Kidney (tissue), 14 donors: ENCODE results near the gene CLECL1. TPM values are rescaled to one million over a fixed set of nuclear protein-coding genes. Genes with fewer than 3 reads are reported as not detected.
"Not testable (repeated sequence)": the region's sequence is repeated elsewhere in the genome, so short reads cannot be mapped to it uniquely, and the experiment has no call there.

Source experiments
- DNase-seq, 5 donors: peaks; one replicate each; pipeline ENCODE4 v3.0.0-alpha.2; 2013 to 2020
- FAIRE-seq: peaks from 2 replicates; lab custom pipeline; 2012; peaks lifted over from hg19 to GRCh38; lab: Jason Lieb, UNC
- H3K27ac ChIP-seq, 2 donors: one replicate each; pipeline ENCODE4 v1.7.0; 2013; ENCODE audit warnings: low read depth in 2 of 2, low read length in 2 of 2, inconsistent platforms in 1 of 2
- H3K27me3 ChIP-seq: one replicate; pipeline ENCODE4 v1.7.1; 2013; ENCODE audit warnings: low read length, inconsistent platforms; ENCODE audit not compliant: control insufficient read depth, insufficient read depth
- H3K36me3 ChIP-seq, 3 donors: one replicate each; pipeline versions ENCODE4 v1.7.0 to v1.7.1; 2013; ENCODE audit warnings: low read length in 3 of 3, control low read depth in 1 of 3, inconsistent platforms in 1 of 3; ENCODE audit not compliant: insufficient read depth in 3 of 3, control insufficient read depth in 2 of 3
- H3K4me1 ChIP-seq, 3 donors: one replicate each; pipeline versions ENCODE4 v1.7.0 to v1.7.1; 2013; ENCODE audit warnings: low read length in 3 of 3, inconsistent platforms in 1 of 3, low read depth in 1 of 3; ENCODE audit not compliant: control insufficient read depth in 2 of 3, insufficient read depth in 2 of 3
- H3K4me3 ChIP-seq, 3 donors: one replicate each; pipeline versions ENCODE4 v1.7.0 to v1.8.1; 2013; ENCODE audit warnings: low read length in 3 of 3, control low read depth in 1 of 3, inconsistent platforms in 1 of 3
- H3K9ac ChIP-seq, 3 donors: one replicate each; pipeline versions ENCODE4 v1.7.0 to v1.7.1; 2013; ENCODE audit warnings: low read length in 3 of 3, control low read depth in 1 of 3, inconsistent platforms in 1 of 3
- H3K9me3 ChIP-seq, 3 donors: one replicate each; pipeline versions ENCODE4 v1.7.0 to v1.7.1; 2013; ENCODE audit warnings: low read length in 3 of 3, control low read depth in 1 of 3, inconsistent platforms in 1 of 3; ENCODE audit not compliant: control insufficient read depth in 2 of 3, insufficient read depth in 1 of 3
- CTCF ChIP-seq: IDR thresholded peaks from 3 replicates; pipeline ENCODE4 v1.5.1; 2012; ENCODE audit warnings: mild to moderate bottlenecking, moderate library complexity, borderline replicate concordance; ENCODE audit not compliant: insufficient read depth; ENCODE audit errors: extremely low read depth
- intact Hi-C: fragments of 100-400 bp; cut with DNase I; formaldehyde crosslinking; loops from one replicate; pipeline ENCODE4 v1.11.1; 2022
- polyA plus RNA-seq: library from polyadenylated mRNA; stranded (reverse); fragments of 350-450 nt; fragmentation: Illumina TruSeq; extraction: RNeasy Lipid Tissue Mini Kit (QIAGEN cat#74804); gene quantifications from one replicate; pipeline ENCODE4 v1.2.3, GENCODE V29; 2014; ENCODE audit warnings: low read depth, low replicate concordance; ENCODE audit not compliant: insufficient read depth
- total RNA-seq: library from RNA; stranded (reverse); fragmentation: NEBNext Ultra II Directional; extraction: Animal tissue kit (Norgen Biotek cat#: 25700); gene quantifications from one replicate; pipeline ENCODE4 v1.2.1, GENCODE V29; 2021
- donor health status: control.
- donor health status: control.
- donor health status: control.
- donor health status: control.
- donor health status: control.
- donor health status: DM: yes; HTN: yes; CAD: no.
- donor health status: Normal renal cell carcinoma (clear cell type).

Gene CLECL1
- total and polyA plus RNA-seq, 2 donors from 2014 or later, result 2.1 TPM; not detected in 1

DNA sequence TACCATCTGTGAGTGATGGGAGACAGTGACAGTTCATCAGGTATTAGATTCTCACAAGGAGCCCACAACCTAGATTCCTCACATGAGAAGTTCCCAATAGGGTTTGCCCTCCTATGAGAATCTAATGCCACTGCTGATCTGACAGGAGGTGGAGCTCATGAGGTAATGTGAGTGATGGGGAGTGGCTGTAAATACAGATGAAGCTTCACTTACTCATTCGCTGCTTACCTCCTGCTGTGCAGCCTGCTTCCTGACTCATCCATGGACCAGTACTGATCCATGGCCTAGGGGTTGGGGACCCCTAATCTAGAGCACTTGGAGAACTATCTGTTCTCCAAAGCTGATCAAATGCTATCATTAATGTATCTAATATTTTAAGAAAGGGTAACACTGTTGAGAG is 45.7 kb downstream of the CLECL1 start:
- Histone ChIP-seq H3K27ac (no peak overlapping the region), H3K4me3 (no peak overlapping the region), H3K9ac (no peak overlapping the region), H3K4me1 (no peaks in the 10 kb centered on the region), H3K9me3 (peaks cover 0 to 4% (median 1%) of the 10 kb centered on the region in 3 donors), H3K27me3 (no peaks in the 10 kb centered on the region), H3K36me3 (peaks cover 3 to 4% (median 3%) of the 10 kb centered on the region in 3 donors)
- TF ChIP-seq CTCF, result no peak
- no peak for FAIRE-seq
- no peak for DNase-seq
- intact Hi-C loops, result no loop called here

GRCh38 chr12:9685915-9686314 is 47.0 kb downstream of the CLECL1 start:
- FAIRE-seq (no peak), DNase-seq (no peak)
- H3K4me1 ChIP-seq, result no peaks in the 10 kb centered on the region
- no peak for TF ChIP-seq CTCF
- H3K27ac ChIP-seq, result no peak overlapping the region
- no peak overlapping the region for H3K9ac ChIP-seq
- H3K4me3 ChIP-seq, result no peak overlapping the region
- H3K27me3 ChIP-seq, result no peaks in the 10 kb centered on the region
- peaks cover 0 to 4% (median 1%) of the 10 kb centered on the region in 3 donors for H3K9me3 ChIP-seq
- intact Hi-C loops, result no loop called here
- peaks cover 3 to 4% (median 3%) of the 10 kb centered on the region in 3 donors for H3K36me3 ChIP-seq

- intact Hi-C loops, H3K4me1 ChIP-seq, H3K27me3 ChIP-seq, H3K4me3 ChIP-seq, DNase-seq, H3K27ac ChIP-seq, H3K9me3 ChIP-seq, H3K36me3 ChIP-seq, FAIRE-seq, H3K9ac ChIP-seq: not testable (repeated sequence)
Observed at GRCh38 chr12:9685366-9685765, 47.5 kb downstream of the CLECL1 start.

DNA sequence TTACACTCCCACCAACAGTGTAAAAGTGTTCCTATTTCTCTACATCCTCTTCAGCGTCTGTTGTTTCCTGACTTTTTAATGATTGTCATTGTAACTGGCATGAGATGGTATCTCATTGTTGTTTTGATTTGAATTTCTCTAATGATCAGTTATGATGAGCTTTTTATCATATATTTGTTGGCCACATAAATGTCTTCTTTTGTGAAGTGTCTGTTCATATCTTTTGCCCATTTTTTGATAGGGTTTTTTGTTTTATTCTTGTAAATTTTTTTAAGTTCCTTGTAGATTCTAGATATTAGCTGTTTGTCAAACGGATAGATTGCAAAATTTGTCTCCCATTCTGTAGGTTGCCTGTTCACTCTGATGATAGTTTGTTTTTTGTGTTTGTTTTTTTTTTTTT is 49.9 kb downstream of the CLECL1 start:
- H3K36me3 ChIP-seq, H3K27me3 ChIP-seq, H3K9ac ChIP-seq, H3K4me3 ChIP-seq, intact Hi-C loops, H3K9me3 ChIP-seq, DNase-seq, H3K27ac ChIP-seq, H3K4me1 ChIP-seq: not testable (repeated sequence)
- peak; percentile 11 for FAIRE-seq

DNA sequence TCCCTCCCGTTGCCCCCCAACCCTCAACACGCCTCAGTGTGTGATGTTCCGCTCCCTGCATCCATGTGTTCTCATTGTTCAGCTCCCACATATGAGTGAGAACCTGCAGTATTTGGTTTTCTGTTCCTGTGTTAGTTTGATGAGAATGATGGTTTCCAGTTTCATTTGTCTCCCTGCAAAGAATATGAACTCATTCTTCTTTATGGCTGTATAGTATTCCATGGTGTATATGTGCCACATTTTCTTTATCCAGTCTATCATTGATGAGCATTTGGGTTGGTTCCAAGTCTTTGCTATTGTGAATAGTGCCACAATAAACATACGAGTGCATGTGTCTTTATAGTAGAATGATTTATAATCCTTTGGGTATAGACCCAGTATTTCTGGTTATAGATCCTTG is 50.4 kb downstream of the CLECL1 start:
- H3K36me3 ChIP-seq, H3K27ac ChIP-seq, DNase-seq, FAIRE-seq, intact Hi-C loops, H3K9me3 ChIP-seq, H3K9ac ChIP-seq, H3K4me1 ChIP-seq, H3K4me3 ChIP-seq, H3K27me3 ChIP-seq: not testable (repeated sequence)
